ENCODE measurements around the gene DNAL4.
A peak's percentile ranks its signal among the peaks of the same experiment; 100 is the strongest.

Gene DNAL4

DNA sequence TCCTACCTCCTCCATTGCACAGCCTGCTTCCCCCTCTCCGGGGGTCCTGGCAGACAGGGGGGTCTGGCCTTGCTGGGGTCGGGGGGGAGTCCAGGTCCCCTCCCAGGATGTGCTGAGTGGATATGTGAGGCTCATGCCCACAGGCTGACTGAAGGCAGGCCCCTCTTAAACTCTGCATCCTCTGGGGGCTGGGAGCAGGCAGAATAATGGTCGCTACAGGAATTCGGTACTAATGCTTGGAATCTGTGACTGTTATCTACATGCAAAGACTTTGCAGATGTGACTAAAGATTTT is 36.5 kb downstream of the DNAL4 start:
- no peak for DNase-seq (ENCODE audit: low read depth)

DNA sequence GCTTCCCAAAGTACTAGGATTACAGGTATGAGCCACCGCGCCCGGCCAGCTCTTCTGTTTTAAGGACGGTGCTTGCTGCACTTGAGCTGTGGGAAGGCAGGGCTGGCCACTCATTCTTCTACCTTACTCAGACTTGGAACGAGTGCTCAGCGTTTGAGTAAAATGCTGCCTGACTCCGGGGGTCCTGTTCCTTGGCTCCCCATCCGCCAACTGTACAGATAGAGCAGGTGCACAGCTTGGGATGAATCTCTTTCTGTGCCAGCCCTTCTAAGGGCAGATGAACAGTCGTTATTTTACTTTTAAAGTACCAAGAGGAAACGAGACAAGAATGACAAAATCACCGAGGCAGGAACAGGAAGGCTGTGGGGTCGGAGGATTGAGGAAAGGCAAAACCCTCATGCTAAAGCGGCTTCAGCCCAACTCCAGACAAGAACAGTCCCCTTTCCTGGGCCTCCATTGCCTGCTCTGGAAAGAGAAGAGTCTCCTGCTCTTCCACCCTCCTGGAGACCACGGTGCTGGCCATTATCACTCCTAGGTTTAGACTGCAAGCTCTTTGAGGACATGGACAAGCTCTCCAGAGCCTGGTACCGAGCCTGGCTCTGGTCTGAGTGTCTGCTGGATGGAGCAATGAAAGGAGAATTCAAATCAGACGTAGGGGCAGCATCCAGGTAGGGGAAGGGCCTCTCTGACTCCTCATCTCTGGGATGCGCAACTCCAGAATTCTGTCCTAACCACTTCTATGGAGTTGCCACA is 37.1 kb downstream of the DNAL4 start:
- no peak for DNase-seq (ENCODE audit: low read depth)

DNA sequence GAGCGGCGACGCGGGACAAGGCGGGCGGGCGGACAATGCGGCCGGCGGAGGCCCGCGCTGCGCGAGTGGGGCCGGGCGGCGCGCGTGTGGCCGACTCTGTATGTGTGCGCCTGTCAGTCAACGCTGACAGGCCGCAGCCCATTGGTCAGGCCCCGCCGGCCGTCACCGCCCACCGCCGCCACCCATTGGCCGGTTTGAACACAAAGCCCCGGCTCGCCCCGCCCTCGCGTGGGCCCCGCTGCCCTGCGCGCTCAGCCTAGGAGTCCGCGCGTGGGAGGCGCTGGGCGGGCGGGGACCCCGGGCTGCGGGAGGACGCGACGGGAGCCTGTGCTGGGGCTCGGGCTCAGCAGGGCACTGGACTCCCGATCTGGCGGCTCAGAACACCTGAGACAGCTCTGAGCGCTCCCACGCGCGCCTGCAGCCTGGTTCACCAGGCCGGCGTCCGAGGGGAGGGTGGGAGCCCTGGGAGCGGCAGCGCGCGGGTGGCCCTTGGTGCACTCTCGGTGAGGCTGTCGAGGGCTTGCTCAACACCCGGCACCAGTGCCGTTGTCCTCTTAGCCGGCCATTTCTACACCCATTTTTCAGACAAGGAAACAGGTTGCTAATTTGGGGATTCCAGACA is 37.9 kb downstream of the DNAL4 start, which contains the start of gene SUN2:
TSS of gene SUN2 (minus strand) at position 88 of the 622 bp plus-strand sequence. CDS start 3,370 bp downstream, outside the sequence.
- peak; percentile 92 for DNase-seq (ENCODE audit: low read depth)

DNA sequence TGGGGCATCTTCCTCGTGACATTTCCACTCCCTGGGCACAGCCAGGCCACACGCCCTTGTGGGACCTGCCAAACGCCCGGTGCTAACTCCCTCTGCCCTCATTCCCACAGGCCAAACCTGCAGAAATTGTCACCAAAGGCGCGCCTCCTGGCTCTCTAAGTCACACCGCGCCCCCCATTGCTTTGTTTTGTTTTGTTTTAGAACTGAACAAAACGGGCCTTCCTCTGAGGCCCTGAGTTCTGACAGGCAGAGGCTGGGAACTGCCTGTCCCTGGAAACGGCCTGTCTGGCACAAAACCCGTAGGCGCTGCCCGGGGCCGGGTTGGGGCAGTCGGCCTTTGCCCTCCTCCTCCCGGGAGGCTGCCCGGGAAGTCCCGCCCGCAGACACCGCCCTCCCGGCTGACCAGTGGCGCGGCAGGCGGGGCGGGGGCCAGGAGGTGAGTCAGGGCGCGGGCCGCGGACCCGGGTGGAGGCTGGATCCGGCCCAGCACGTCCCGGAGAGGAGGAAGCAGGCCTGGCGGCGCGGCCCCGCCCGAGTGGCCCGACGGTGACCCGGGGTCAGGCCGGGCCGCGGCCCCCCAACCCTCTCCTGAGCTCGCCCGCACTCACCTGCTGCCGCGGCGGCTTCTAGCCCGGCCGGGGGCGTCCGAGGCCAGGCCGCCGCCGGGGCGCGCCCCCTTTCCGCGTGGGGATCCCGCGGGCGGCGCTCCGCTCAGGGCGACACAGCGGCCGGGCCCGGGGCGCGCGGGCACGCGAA is 38.6 kb downstream of the DNAL4 start:
- no peak for DNase-seq (ENCODE audit: low read depth)

DNA sequence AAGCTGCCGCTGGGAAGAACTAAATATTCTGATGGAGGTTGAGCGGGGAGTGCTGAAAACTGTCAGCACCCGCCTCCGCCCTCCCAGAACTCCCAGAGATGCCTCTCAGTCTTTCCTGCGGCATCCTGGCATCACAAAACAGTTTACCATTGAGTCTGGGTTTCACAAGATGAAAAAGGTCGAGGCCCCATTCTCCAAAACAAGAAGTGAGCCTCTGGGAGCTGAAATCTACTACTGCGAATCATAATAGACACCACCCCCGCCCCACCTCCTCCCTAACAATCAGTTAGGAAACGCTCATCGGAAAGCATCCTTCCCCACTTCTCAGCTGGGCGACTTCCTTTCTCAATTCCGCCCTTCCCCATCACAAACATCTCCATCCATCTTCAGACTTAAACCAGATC is 39.2 kb downstream of the DNAL4 start:
- no peak for DNase-seq (ENCODE audit: low read depth)

DNA sequence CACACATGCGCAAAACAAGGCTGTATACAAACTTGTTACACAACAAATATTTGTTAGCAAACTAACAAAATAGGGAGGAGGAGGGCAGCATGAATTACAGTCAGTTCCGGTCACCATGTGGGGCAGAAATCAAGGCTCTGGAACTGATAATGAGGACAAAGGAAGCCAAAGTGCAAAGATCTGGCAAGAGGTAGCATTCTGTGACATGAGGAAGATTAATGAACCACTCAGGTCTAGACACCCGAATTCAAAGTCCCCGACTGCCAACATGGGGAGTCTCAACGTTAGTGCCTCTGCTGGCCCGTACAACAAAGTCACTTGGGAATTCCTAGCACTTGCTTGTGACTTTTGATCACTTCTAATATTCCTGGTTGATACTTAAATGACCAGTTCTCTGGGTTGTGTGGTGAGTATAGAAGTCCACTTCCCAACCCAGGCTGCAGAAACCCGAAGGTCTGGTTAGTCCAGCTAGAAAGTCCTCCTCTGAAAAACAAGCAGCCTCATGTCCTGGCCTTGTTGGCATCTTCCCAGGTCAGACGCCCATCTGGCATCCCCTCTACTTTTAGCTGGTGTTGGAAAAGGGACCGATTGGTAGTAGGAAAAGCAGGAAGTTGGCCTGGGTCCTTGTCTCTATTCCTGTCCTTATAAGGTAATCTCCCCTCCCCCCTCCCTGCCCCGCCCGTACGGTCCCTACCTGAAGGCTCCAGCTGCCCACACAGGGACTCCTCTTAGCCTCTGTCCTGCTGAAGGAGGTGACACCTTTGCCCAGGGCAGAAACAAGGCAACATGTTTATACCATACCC is 39.8 kb downstream of the DNAL4 start:
- no peak for DNase-seq (ENCODE audit: low read depth)

DNA sequence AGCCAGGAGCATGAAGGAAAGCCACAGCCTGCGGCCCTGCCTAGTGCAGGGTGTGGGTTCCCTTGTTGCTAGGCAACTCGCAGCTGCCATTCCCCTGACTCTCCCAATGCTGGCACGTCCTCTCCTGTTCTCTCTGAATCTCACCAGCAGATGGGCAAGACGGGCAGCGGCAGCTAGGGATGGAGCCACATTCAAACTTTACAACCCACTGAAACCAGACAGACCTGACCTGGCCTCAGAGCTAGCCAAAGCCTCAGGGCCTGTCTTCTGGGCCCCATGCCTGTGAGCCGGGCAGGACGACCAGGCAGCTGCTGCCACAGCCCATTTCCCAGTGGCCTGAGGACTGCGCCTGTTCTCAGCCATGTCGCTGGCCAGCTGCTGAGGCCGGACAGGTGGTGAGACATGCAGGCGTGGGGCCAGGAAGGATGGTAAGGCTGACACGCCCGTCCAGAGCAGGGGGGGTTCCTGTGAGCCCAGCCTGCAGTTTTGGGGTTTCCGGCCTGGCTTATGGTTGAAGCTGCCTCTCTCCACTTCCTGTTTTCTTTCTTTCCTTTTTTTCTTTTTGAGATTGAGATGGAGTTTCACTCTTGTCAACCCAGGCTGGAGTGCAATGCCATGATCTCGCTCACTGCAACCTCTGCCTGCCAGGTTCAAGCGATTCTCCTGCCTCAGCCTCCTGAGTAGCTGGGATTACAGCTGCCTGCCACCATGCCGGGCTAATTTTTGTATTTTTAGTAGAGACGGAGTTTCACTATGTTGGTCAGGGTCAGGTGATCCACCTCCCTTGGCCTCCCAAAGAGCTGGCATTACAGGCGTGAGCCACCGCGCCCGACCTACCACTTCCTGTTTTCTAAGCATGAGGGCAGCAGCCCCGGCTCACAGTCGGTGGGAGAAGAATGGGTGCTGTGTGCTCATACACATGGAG is 42.3 kb downstream of the DNAL4 start:
- DNase-seq (ENCODE audit: low read depth): peak; percentile 75

DNA sequence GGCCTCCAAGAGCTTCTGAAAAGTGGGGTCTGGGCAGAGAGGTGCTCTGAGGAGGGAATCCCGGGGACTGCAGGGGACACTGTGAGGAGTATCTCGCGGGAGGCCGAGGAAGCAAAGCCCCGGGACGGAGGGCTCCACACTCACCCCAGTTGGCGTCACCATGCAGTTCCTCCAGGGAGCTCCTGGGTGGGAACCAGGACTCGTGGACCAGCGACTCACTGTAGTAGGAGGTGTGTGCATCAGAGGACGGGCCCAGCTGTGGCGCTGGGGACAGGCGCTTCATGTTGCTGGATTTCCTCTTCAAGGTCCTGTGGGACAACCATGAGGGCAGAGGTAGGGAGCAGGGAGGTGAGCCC is 42.9 kb downstream of the DNAL4 start:
- DNase-seq (ENCODE audit: low read depth): no peak

DNA sequence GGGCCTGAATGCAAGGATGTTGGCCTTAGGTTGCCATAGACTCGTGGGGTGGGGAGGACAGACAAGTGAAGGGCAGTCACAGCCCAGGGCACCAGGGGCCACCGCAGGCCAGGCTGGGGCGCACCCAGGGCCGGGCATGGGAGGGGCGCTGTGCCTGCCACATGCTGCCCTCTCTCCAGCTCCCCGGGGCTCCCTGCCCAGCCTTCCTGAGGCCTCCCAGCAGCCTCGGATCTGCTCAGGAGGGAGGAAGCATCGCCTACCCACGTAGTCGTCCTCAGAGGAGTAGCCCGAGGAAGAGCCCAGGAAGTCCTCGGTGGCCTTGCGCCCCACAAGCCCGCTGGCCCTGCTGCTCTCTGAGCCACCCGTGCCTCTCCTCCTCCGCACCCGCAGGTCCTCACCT is 43.3 kb downstream of the DNAL4 start:
- DNase-seq (ENCODE audit: low read depth): no peak

DNA sequence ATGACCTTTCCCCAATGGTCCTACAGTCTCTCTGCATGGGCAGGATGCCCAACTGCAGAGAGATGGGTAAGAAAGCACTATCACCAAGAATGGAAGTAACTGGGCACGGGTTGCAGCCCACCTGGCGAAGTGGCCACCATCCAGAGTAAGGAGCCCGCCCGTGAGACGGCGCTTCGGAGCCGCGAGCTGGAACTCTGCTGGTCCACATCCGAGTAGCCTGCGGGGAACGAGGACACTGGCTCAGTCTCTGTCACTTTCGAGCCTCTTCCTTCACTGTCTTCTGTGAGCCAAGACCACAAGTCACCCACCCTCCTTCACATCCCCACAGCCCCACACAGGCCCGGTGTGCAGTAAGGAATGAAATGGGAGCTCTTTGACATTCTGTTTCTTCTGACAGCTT is 43.8 kb downstream of the DNAL4 start:
- no peak for DNase-seq (ENCODE audit: low read depth)

DNA sequence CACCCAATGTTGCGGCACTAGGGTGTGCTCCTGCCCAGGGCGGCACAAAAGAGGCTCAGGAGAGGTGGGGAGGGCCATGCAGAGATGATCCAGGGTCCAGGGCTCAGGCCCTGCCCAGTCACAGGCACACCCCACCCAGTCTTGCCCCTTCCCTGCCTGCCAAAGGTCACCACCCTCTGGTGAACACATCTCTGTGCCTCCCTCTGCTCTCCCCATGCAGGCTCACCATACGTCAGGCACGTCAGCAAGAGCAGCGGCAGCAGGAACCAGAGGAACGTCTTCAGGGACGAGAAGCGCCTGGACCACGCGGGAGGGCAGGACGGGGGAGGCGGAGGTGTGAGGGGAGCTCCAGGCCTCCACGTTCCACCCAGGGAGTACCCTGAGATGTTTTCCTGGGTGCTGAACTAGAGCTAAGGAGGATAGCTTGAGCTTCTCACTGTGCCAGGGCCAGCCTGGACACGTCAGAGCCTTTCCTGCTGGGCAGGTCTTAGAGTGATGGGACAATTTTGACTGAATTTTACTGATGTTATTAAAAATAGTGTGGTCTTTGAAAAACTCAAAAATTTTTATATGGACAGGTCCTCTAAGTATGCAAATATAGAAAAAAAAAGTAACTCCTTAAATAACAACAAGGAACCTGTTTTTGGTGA is 45.3 kb downstream of the DNAL4 start:
- DNase-seq (ENCODE audit: low read depth): no peak

DNA sequence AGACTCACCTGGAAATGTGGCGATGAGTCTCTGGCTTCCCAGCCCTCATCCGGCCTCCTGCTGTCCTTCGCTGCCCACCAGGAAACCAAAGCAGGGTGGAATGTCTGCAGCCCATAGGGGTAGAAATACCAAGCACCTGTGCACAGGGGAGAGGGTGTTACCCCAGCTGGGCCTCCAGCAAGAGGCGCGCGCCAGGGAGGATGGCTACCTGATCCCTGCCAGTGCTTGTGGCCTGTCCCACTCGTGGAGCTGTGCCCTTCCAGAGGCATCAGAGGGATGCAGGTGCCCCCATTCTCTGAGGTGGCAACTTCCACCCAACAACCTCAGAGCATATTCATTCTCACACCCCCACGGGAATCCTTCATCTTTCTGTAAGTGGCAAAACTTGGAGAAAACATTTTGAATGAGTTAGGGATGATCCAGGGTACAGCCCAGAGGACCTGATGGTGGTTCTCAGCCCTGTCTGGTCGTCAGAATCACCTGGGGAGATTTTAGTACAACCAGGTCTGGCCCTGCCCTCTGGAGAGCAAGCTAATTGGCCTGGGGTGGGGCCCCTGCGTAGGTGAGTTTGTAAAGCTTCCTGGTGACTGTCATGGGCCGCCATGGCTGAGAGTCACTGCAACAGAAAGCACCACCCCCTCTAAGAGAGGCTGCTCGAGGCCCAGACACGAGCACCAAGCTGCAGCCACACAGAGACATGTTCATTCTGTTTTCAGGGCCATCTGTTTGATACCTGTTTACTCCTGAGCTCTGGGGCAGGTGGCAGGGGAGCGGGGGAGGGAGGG is 48.1 kb downstream of the DNAL4 start:
- no peak for DNase-seq (ENCODE audit: low read depth)

DNA sequence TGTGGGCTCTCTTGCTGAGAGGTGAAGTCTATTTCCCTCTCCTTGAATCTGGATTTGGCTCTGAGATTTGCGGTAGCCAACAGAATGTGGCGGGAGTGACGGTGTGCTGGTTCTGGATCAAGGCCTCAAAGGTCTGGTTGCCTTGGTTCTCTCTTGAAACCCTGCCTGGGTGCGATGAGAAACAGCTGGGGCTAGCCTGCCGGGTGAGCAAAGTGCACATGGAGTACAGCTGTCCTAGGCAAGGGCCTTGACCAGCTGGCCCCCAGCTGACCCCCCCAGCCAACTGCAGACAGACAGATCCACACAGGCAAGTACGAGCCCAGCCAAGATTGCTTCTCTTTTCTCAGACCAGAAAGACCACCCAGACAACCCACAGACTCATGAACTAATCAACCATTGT is 49.0 kb downstream of the DNAL4 start:
- no peak for DNase-seq (ENCODE audit: low read depth)

DNA sequence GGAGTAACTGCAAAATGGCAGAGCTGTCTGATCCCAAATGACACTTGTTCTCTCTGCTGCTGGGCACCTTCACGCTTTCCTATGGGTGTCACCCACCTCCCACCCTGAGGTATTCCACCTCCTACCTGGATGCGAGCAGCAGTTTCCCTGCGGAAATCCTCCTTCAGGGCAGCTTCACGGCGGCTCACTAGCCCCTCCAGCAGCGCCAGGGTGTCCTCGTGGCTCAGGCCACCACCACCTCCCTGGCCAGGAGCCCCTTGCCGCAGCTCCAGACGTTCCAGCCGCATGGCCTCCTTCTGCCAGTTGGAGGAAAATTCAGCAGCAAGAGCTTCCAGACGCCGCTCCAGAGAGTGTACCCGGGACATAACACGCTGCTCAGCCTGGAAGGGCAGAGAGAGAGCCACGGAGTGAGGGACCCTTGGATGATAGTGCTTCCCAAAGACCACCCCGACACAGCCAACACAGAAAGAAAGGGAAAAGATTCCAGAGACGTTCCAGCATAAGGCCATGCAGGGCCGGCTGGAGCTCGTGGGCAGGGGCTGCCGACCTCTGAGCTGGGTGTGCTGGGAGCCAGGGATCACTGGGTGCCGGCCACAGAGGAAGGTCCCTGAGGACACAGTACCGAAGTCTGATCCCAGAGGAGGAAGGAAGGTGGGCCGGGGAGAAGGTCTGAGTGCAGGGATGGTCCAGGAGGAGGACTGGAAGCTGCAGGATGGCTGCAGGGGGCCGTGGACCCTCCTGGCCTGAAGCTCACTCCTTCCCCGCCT is 51.6 kb downstream of the DNAL4 start:
- no peak for DNase-seq (ENCODE audit: low read depth)

DNA sequence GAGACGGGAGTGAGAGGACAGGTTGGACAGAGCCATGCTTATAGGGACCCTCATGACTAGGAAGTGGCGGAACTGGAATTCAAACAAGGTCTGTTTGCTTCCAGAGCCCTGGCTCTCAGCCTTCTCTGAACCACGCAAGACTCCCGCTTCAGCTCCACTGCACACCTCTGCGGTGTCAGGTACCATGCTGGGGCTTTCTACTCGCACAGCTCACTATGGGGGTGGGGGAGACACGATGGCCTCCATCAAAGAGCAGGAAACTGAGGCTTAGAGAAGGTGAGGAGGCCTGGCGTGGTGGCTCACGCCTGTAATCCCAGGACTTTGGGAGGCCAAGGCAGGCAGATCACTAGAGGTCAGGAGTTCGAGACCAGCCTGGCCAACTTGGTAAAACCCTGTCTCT is 52.4 kb downstream of the DNAL4 start:
- DNase-seq (ENCODE audit: low read depth): no peak

DNA sequence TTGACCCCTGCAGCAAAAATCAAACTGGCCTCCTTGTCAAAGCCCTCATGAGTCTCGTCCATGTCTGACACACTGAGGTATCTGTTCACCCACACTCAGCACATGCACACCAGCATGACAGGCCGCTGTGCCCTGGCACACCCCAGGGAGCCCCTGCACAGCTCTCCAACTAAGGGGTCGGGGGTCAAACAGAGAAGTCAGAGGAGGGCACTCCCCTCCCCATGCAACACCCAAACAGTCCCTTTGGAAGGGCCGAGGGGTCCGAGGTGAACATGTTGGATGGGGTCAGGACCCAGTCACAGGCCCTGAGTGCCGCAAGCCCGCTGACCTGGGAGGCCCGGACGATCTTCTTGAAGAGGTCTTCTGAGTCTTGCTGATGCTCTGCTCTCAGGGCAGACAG is 52.8 kb downstream of the DNAL4 start:
- DNase-seq (ENCODE audit: low read depth): no peak

DNA sequence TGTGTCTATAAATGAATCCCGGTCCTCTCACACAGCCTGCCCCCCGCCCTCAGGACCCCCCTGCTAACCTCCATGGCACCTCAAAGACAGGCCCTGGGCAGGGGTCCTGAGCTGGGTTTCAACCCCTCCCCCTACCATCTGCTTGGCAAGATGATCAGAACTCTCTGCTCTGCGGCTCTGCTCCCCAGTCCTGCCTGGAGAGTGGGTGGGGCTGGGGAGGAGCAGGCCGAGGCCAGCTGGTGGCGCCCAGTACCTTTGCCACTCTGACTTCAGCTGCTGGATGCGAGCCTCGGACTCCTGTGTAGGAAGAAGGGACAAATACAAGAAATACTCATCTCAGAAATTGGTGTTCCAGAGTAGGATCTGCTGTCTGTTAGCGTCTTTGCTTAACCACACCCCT is 53.2 kb downstream of the DNAL4 start:
- DNase-seq (ENCODE audit: low read depth): no peak

DNA sequence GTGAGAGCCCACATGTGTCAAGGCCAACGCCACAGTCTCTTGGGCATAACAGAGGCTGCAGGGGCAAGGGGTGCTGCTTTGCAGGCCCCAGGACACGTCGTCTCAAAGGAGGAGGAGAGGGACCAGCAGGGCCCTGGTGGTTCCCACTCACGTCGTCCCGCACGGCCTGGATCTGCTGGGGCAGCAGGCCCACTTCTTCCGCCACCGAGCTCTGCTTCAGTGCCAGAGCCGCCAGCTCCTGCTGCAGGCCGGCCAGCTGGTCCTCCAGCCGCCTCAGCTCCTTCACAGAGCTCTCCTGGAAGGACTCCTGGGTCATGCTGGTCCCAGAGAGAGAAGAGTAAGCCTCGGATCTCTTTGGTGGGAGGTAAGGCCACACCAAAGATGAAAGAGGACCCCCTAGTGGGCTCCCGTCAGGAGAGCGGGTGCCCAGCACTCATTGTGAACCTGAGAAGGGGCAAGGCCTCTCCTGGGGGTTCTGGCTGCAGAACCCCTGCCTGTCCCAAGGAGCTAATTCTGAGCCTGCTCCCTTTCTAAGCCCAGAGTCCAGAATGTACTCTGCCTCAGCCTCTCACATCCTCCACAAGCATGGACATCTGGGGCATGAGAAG is 53.7 kb downstream of the DNAL4 start:
- DNase-seq (ENCODE audit: low read depth): no peak
